HG03196 (cell line): ENCODE measurements around the gene RAB3GAP1.

Experiments
- ATAC-seq: cut with Tn5 transposase; IDR thresholded peaks from one replicate; pipeline ENCODE4 v1.9.1; 2021; ENCODE audit not compliant: unreplicated experiment

RAB3GAP1 gene

DNA sequence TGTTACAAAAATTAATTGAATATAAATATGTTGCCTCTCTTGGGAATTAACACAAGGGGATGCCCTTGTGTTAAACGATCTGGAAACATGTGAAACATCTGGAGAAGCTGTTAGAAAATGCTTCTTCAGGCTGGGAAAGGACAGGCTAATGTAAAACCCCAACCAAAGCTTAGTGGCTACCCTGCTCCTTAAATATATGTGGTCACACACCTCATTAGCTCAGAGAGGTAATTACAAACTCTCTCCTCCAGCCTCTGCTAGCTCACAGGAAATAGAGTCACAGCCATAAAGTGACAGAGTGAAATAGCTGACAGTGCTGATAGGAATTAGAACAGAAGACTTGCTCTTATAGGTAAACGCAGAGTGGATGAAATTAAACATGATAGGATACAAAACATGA is 155.9 kb downstream of the RAB3GAP1 start:
- ATAC-seq: no peak

DNA sequence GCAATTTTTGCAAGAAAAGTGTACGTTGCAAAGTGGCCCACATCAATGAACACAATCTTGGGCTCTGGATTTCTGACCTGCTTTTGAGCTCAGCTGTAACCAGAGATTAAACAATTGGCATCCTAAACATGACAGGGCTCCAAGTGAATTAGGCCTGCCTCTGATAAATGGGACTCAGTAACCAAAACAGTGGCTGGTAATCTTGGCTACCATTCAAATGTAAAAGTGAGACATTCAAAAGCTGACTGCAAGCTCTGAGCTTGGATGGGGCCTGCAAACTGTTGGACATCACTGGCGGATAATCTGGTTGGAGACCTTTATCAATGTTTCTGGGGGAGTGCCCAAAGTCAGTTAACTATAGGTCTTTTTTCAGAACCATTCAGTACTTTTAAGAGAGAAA is 160.7 kb downstream of the RAB3GAP1 start:
- no peak for ATAC-seq

DNA sequence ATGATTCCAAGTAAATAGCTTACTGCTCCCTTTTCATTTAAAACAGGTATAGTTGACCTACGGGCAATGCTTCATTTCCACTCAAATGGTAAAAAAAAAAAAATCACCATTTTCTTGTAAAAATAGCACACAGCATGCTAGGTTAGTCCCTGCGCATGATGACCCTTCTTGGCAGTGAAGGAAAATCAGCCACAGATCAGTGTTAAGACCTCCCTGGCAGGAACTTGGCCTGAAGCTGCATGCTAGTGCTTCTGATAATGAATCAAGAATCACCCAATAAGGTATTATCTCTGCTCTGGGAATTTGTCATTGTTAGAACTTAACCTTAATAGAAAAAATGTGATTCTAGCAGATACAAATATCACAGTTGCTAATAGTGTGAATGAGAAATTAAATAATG is 166.3 kb downstream of the RAB3GAP1 start:
- ATAC-seq: no peak

DNA sequence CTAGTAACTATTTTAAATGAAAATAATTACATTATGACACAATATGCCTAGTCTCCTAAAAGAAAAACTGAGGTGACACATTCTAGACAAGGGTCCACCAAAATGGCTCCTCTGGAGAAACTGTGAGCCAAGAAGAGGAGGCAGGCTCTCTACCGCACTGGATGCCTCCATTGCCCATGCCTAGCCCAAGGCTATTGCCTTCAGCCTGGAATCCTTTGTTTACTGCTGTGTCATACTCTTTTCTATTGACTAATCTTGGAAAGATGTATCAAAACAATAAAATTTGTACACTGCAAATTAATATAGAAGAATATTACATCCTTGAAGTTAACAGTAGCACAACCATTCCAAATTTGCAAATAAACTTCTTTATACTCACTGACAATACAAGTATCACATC is 167.1 kb downstream of the RAB3GAP1 start:
- no peak for ATAC-seq
